Cardiac fibroblast (primary cell): ENCODE measurements around the gene LITAF.

ENCODE experiments used
- DNase-seq, 2 donors: peaks; one replicate each; pipeline versions ENCODE4 v3.0.0 to v3.0.0-alpha.2; 2010; ENCODE audit warnings: low read depth in 2 of 2
- H3K4me3 ChIP-seq, 2 donors: replicated peaks in 1 of 2; 1 replicate in 1 of 2; 2 replicates in 1 of 2; pipeline ENCODE4 v1.5.1; 2011; ENCODE audit warnings: low read depth in 2 of 2, low read length in 2 of 2, mild to moderate bottlenecking in 2 of 2, moderate library complexity in 1 of 2
- TF ChIP-seq, protein P1 (sequence below): IDR thresholded peaks from one replicate; pipeline ENCODE4 v1.5.1; 2011; ENCODE audit warnings: low read depth, mild to moderate bottlenecking, low read length, inconsistent platforms

Gene LITAF

DNA sequence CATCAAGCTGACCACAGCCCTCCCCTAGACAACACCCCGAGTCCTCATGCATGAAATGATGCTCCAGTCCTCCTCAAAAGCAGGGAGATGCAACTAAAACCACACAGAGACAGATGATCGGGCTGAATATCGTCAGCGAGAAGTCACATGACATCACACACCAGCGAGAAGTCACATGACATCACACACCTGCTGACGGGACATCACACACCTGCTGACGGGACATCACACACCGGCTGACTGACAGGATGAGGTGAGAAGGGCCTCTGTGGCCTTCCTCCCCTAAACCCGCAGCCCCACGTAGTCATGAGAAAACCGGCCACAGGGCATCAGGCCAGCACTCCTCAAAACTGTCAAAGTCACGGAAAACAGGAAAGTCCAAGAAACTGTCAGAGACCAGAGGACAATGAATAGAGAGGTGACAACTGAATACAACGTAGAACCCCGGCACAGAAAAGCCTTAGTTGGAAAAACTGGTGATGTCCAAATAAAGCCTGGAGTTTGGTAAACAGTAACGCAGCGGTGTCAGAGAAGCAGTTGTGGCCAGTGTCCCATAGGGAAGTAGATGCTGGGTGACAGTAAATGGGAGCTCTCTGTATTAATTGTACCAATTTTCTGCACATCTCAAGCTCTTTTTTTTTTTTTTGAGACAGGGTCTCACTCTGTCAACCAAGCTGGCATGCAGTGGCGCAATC lies 14.3 kb downstream of the LITAF start:
- no peak overlapping the region for H3K4me3 ChIP-seq
- TF ChIP-seq, protein P1, sequence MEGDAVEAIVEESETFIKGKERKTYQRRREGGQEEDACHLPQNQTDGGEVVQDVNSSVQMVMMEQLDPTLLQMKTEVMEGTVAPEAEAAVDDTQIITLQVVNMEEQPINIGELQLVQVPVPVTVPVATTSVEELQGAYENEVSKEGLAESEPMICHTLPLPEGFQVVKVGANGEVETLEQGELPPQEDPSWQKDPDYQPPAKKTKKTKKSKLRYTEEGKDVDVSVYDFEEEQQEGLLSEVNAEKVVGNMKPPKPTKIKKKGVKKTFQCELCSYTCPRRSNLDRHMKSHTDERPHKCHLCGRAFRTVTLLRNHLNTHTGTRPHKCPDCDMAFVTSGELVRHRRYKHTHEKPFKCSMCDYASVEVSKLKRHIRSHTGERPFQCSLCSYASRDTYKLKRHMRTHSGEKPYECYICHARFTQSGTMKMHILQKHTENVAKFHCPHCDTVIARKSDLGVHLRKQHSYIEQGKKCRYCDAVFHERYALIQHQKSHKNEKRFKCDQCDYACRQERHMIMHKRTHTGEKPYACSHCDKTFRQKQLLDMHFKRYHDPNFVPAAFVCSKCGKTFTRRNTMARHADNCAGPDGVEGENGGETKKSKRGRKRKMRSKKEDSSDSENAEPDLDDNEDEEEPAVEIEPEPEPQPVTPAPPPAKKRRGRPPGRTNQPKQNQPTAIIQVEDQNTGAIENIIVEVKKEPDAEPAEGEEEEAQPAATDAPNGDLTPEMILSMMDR = no peak

DNA sequence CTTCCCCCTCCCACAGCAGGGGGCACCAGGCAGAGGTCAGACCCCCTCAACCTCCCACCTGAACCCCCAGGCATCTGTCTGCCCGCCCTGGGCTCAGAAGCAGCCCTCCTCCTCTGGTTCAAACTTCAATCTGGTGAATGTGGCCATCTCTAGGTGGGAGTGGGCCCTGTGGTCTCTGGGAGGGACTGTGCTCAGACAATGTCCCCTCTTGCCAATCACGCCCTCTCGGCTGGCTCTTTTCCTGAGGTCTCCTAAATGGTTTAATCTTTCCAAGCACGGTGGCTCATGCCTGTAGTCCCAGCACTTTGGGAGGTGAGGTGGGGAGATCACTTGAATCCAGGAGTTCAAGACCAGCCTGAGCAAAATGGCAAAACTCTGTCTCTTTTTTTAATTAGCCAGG lies 15.2 kb downstream of the LITAF start:
- TF ChIP-seq, protein P1 = no peak
- no peak overlapping the region for H3K4me3 ChIP-seq
- no peak for DNase-seq

More for the DNA sequence above, 14.3 kb downstream of the LITAF start:
- DNase-seq = no peak

DNA sequence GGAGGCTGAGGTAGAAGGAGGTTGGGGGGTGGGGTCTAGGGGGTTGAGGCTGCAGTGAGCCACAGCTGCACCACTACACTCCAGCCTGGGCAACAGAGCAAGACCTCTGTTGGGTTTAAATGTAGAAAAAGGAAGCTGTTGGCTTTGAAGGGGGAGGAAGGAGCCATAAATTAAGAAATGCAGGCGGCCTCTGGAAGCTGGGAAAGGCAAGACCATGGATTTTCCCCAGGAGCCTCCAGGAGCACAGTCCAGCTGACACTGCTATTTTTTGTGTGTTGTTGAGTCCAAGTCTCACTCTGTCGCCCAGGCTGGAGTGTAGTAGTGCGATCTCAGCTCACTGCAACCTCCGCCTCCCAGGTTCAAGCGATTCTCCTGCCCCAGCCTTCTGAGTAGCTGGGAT lies 15.9 kb downstream of the LITAF start:
- no peak for DNase-seq
- TF ChIP-seq, protein P1 = no peak
- H3K4me3 ChIP-seq = no peak overlapping the region

DNA sequence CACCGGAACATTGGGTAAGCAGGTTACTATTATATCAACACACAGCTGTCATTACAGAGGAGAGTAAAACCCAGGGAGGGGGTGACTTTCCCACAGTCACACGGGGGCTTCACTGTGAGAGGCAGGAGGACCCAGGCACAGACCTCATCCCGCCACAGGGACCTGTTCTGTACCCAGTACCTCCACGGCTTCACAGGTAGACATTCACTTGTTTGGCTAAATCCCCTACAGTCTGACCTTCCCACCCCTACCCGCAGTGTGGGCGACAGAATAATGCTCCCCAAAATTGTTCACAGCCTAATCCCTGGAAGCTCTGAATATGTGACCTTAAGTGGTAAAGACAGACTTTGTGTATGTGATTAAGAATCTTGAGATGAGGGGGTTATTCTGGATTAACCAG lies 16.5 kb downstream of the LITAF start:
- TF ChIP-seq, protein P1 = no peak
- no peak overlapping the region for H3K4me3 ChIP-seq
- no peak for DNase-seq

DNA sequence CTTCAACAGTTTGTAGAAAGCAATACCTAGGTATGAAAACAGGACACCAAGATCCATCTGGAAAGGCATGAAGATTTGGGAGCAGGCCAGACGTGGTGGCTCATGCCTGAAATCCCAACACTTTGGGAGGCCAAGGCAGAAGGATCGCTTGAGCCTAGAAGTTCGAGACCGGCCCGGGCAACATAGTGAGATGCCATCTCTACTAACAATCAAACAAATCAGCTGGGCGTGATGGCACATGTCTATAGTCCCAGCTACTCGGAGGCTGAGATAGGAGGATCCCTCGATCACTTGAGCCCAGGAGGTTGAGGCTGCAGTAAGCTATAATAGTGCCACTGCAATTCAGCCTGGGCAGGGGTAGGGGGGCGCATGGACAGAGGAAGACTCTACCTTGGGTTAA lies 20.3 kb downstream of the LITAF start:
- TF ChIP-seq, protein P1 = no peak
- H3K4me3 ChIP-seq = no peak overlapping the region
- DNase-seq = no peak

DNA sequence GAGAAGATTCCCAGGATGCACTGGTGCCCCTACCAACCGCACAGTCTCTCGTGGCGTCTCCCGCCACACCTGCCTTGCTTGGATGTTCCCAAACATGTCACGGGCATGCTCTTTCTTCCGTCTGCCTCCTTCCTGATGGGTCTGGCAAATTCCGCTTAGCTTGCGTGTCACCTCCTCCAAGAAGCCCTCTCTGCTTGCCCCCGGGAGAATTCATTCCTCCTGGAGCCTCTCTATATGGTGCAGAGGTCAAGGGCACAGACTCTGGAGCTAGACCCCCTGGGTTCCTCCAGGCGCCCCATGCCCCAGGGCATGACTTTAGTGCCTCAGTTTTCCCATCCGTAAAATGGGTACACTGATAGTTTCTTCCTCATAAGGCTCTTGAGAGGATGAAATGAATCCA lies 21.1 kb downstream of the LITAF start:
- DNase-seq = no peak
- TF ChIP-seq, protein P1 = no peak
- no peak overlapping the region for H3K4me3 ChIP-seq
